Fibroblast of mammary gland (primary cell): ENCODE measurements around the gene RPS19BP1.

Experiments used
- DNase-seq: peaks from one replicate; pipeline ENCODE4 v3.0.0-alpha.2; 2010; ENCODE audit warnings: low read depth
- H3K4me3 ChIP-seq: 2 replicates; pipeline ENCODE4 v1.5.1; 2011; ENCODE audit warnings: low read depth, mild to moderate bottlenecking, low read length, moderate library complexity; ENCODE audit not compliant: control insufficient read depth
- CTCF ChIP-seq: conservative IDR thresholded peaks from 2 replicates; pipeline ENCODE4 v1.5.1; 2011; ENCODE audit warnings: low read depth, low read length, inconsistent platforms; ENCODE audit not compliant: control insufficient read depth, insufficient read depth

Gene RPS19BP1

GRCh38 chr22:39488563-39489083 is 43.9 kb downstream of the RPS19BP1 start:
- no peak overlapping the region for H3K4me3 ChIP-seq
- no peak for TF ChIP-seq CTCF
- DNase-seq = no peak

- no peak for TF ChIP-seq CTCF
- no peak for DNase-seq
- H3K4me3 ChIP-seq = no peak overlapping the region
Observed at GRCh38 chr22:39487826-39488520, 44.6 kb downstream of the RPS19BP1 start.

GRCh38 chr22:39486951-39487825 is 45.4 kb downstream of the RPS19BP1 start:
- DNase-seq = no peak
- no peak overlapping the region for H3K4me3 ChIP-seq
- TF ChIP-seq CTCF = no peak

- DNase-seq = peak; percentile 64
- H3K4me3 ChIP-seq = no peak overlapping the region
- TF ChIP-seq CTCF = no peak
Observed at GRCh38 chr22:39482768-39483167, 49.8 kb downstream of the RPS19BP1 start.

GRCh38 chr22:39481595-39481994 is 51.0 kb downstream of the RPS19BP1 start:
- TF ChIP-seq CTCF = no peak
- H3K4me3 ChIP-seq = no peak overlapping the region
- no peak for DNase-seq

- no peak for DNase-seq
- no peak for TF ChIP-seq CTCF
- H3K4me3 ChIP-seq = no peak overlapping the region
Observed at GRCh38 chr22:39481054-39481453, 51.5 kb downstream of the RPS19BP1 start.
